Raji (cell line): ENCODE results near the gene SDK1.

ENCODE experiments used
- POLR2A ChIP-seq: IDR thresholded peaks from 2 replicates; pipeline ENCODE4 v1.6.1; 2011; ENCODE audit warnings: low read depth, low read length, control low read depth; ENCODE audit not compliant: insufficient read depth

SDK1 gene

DNA sequence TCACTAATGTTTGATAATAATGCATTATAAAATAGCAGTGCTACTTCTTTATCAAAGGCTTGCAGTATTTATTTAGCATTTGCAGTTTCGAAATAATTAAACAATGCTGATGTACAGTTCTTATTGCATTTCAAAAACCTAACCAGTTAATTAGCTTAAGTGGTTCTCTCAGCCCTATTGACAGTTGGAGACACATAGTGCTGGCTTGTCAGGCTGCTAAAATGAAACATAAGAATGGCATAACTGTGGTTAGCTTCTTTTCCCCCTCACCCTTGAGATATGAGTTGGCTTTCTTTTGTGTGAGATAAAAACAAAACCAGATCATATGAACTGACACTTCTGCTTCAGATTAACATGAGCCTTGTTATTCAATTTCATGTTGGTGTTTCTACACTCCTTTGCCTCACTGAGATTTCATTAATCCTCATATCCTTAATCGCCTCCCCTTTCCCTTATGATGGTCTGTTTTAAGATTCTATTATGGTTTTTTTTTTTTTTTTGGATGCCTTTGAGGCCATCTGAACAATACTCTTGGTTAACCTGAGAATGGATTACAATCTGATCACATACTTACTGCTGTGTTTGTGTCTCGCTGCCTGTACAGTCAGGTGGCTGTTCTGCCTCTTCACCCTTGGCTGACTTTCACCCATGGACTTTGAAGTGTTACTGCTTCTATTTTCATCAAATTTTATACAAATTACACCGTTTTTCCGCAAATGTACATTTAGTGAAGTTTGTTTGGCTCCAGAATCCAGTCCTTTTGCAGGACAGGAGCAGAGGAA, 108.0 kb downstream of the SDK1 start:
- no peak for TF ChIP-seq POLR2A

DNA sequence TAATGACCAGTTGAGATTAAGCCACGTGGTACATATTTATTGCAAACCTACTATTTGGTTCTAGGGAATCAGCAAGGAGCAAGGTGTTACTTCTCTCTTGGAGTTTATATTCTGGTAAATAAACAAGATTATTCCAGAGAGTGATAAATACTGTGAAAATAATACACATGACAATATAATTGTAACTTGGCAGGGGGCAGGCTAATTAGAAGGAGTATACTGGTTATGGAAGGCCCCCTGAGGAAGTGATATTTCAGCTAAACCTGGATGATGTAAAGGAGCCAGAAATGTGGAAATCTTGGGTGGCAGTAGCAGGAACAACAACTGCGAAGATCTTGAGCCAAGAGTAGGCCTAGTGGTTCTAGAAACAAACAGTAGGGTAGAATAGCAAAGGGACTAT, 111.8 kb downstream of the SDK1 start:
- no peak for TF ChIP-seq POLR2A

DNA sequence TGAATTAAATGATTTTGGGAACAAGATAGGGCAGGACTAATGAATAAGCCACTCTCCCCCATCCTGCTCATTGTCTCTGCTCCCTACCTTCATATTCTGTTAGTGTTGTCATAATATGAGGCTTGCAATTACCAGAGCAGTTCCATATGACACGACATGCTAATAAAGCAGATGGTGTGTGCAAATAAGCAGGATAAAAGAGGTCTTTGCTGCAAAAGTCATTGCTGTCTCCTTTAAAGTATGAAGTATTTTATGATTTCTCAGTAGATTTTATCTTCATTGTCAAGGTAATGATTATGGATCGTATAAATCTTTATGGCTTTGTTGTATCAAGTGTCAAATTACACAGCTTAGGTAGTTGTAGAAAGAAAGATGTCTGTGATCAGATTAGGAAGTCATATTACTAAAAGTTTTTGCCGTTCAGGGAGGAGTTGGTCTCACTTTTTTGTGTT, 114.8 kb downstream of the SDK1 start:
- no peak for TF ChIP-seq POLR2A

- no peak for TF ChIP-seq POLR2A
Observed at GRCh38 chr7:3416453-3416852, 115.4 kb downstream of the SDK1 start.

DNA sequence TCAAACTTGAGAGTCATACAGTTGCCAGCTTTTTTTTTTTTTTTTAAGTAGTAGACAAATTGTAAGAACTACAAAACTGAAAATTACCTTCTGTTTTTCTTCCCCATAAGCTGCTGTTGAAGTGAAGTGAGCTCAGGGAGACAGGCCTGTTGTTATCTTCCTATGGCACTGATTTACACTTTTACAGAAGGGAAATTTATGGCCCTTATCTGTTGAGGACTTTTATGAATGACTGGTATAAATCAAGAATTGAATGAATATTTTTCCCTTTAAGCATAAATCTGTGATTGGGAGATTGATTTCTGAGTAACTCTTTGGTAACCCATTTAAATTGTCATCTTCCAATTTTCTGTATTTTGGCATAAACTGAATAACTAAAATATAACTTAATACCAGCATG, 124.0 kb downstream of the SDK1 start:
- no peak for TF ChIP-seq POLR2A

DNA sequence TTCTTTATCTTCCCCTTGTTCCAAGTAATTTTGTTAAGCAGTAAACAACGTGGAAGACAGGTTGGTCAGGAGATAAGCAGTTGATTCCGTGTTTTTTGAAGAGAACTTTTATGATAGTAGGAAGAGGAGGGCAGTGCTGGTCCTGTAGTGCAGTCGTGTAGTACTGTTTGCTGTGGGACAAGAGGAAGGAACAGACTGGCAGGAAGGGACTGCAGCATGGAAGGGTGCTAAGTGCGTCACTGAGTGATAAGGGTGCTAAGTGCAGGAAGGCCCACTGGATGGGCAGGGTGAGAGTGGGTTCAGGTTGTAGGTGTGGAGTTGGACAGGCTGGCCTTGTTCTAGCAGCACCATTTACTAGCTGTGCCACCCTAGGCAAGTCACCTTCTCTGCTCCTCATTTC, 125.0 kb downstream of the SDK1 start:
- TF ChIP-seq POLR2A = no peak

- TF ChIP-seq POLR2A = no peak
Observed at GRCh38 chr7:3427957-3428356, 126.9 kb downstream of the SDK1 start.

DNA sequence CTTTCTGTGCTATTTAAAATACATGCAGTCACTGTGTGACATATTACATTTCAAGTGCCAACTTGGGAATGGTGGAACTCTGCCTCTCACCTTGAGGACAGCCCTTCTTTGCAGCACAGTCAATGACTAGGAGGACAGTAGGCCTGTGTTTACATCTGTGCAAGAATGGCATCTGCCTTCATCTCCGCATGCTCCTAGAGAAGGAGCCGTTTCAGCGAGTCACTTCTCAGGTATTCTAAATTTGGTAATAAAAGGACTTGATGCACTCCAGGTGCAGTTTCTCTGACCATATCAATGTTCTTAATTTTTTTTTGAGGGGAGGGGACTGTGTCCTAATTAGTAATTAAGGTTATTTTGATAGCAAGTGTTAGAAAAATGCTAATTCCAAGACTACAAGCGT, 128.9 kb downstream of the SDK1 start:
- no peak for TF ChIP-seq POLR2A

- no peak for TF ChIP-seq POLR2A
Observed at GRCh38 chr7:3430588-3430987, 129.5 kb downstream of the SDK1 start.

- TF ChIP-seq POLR2A = no peak
Observed at GRCh38 chr7:3431306-3431705, 130.3 kb downstream of the SDK1 start.

DNA sequence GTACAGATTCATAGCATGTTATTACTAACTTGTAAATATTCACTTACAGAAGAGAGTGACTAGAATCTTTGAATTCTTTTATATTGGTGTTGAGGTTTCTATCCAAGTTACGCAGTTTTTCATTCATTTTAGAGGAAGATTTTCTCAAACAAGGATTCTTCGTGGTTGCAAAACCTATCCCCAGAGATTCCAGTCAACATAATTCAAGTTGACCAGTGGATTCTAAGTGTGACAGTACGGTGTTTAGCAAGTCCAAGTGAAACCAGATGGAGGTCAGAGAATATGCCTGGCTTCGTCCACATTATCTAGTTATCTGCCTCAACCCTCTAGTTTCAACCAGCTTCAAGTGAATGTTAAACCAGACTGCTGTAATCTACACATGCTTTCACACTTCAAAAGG, 131.9 kb downstream of the SDK1 start:
- TF ChIP-seq POLR2A = no peak

DNA sequence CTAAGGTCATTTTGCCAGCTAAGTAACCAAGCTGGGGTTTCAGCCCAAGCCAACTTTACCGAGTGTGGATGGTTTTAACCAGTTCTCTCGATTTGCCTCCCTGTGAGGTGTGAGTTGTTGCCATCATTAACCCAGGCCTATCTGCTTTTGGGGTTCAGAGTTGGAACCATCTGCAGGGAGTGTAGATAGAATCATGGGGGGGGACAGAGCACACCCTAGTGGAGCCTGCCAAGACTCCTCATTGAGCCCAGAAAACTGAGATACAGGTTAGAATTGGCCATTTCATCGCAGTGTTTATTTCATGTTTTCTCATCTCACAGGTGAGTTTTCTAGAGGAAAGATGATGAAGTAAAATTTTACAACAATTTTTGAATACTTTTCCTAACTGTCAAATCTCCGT, 133.6 kb downstream of the SDK1 start:
- TF ChIP-seq POLR2A = no peak

DNA sequence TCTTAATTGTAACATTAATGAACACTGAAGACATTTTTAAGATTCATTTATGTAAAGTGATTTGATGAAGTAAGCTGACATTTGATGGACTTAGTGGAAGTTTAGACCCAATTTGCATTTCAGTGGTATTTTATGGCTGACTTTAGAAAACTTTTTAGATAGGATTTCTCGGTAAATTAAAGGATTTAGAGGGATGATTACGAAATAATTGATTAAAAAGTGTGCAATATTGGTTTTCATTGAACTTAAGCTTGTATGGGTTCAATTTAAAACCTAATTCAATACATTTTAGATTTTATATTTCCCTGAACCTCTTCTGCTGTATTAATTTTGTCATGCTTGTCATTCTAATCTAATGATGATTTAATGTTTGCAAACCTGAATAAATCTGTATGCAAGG, 135.1 kb downstream of the SDK1 start:
- no peak for TF ChIP-seq POLR2A

DNA sequence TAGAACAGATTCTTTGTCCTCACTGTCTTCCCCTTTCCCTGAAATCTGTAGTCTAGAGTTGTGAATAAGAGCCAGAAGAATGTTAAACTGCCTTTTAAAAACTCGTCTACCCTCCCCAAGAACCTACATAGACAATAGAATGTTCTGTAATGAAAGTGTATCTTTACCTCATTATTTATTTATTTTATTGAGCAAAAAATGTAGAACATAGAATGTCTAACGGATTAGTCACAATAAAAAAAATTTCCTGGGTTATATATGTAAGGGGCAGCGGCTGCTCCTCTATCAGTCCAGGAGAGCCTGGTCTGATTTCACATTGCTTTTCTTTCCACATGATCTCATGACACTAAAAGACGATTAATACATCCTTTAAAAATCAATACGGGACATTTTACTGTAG, 135.7 kb downstream of the SDK1 start:
- no peak for TF ChIP-seq POLR2A

GRCh38 chr7:3437467-3437866, 136.4 kb downstream of the SDK1 start:
- no peak for TF ChIP-seq POLR2A

- no peak for TF ChIP-seq POLR2A
Observed at GRCh38 chr7:3438352-3438751, 137.3 kb downstream of the SDK1 start.
